Neuron (in vitro differentiated cells): ENCODE measurements around the gene TTLL9.

ENCODE experiments used
- H2AFZ ChIP-seq: one replicate; pipeline ENCODE4 v1.6.1; 2013; ENCODE audit warnings: low read depth, mild to moderate bottlenecking, inconsistent platforms, low read length, moderate library complexity
- H3K27me3 ChIP-seq: one replicate; pipeline ENCODE4 v1.6.1; 2013; ENCODE audit warnings: low read length; ENCODE audit not compliant: insufficient read depth
- H3K36me3 ChIP-seq: one replicate; pipeline ENCODE4 v1.6.1; 2013; ENCODE audit warnings: low read length; ENCODE audit not compliant: insufficient read depth
- H3K4me1 ChIP-seq: one replicate; pipeline ENCODE4 v1.6.1; 2013; ENCODE audit warnings: low read length; ENCODE audit not compliant: insufficient read depth
- H3K4me3 ChIP-seq: 2 replicates; pipeline ENCODE4 v1.5.1; 2013; ENCODE audit warnings: mild to moderate bottlenecking, low read length, moderate library complexity
- H3K9me3 ChIP-seq: one replicate; pipeline ENCODE4 v1.6.1; 2013; ENCODE audit warnings: low read length

Gene TTLL9

DNA sequence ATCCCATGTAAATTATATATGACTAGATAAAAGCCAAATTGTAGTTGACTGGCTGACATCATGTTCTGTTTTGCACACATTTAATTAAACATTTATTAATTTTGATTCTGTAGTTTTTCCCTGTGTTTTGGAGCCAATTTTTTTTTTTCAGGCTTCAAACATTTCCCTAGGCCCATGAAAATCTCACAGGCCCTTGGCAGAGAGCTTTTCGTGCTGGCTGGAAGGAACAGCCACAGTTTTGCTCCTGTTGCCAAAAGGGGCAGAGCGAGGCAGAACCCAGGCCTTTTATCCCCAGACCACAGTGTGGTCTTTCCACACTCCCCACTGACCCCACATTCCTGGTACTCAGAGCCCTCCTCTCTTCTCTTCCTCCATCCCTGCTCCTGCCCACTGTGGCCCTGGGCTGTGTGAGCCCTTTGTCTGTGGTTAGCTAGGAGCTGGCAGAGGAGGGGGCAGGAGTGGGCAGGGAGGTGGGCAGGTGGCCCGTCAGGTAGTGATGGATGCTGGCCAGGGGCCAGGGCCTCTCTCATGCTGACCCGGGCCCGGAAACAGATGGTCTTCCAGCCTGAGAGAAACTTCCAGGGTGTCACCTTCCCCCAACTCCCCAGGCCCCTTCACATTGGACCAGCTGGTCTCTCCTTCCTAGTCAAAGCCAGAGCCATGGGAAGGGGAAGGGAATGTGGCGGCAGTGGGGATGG lies 120.4 kb downstream of the TTLL9 start:
- no peaks in the 10 kb centered on the region for H3K4me1 ChIP-seq
- no peak overlapping the region for H3K4me3 ChIP-seq
- no peaks in the 10 kb centered on the region for H3K36me3 ChIP-seq
- H3K9me3 ChIP-seq: no peaks in the 10 kb centered on the region
- no peak overlapping the region for H2AFZ ChIP-seq
- H3K27me3 ChIP-seq: peaks cover 32% of the 10 kb centered on the region

DNA sequence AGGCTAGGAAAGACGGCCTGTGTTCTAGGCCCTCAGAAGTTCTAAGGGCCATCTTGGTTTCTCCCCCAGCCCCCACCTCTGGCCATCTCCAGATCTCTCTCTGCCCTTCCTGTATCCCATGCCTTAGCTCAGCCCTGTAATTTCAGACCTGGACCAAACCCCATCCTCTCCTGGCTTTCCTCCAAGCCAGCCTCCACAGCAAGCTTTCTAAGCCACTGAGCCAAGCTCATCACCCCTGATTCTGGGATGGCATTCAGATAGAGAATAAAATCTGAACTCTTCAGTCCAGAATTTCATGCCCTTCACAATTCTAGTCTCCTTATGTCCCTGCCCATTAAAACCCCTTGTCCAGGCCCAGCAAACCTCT lies 120.9 kb downstream of the TTLL9 start:
- Histone ChIP-seq H3K36me3 (no peaks in the 10 kb centered on the region), H3K27me3 (peaks cover 36% of the 10 kb centered on the region), H3K9me3 (no peaks in the 10 kb centered on the region), H2AFZ (no peak overlapping the region), H3K4me3 (no peak overlapping the region), H3K4me1 (no peaks in the 10 kb centered on the region)

GRCh38 chr20:31992086-31992485 lies 121.7 kb downstream of the TTLL9 start:
- Histone ChIP-seq H3K36me3 (no peaks in the 10 kb centered on the region), H2AFZ (no peak overlapping the region), H3K4me3 (no peak overlapping the region), H3K27me3 (peaks cover 42% of the 10 kb centered on the region), H3K4me1 (no peaks in the 10 kb centered on the region), H3K9me3 (peaks cover 3% of the 10 kb centered on the region)
